Activated naive CD4-positive, alpha-beta T cell treated with anti-CD3 and anti-CD28 coated beads, Interleukin-2, amount 50 U/mL, for 24 hours (primary cell): ENCODE measurements around the gene AKR1E2.

Experiments used
- H3K27ac Mint-ChIP-seq: one replicate; pipeline ENCODE4 v1.8.0; 2021; ENCODE audit warnings: mild to moderate bottlenecking, mixed read lengths
- H3K27me3 Mint-ChIP-seq: one replicate; pipeline ENCODE4 v1.8.0; 2021; ENCODE audit warnings: mixed read lengths
- H3K36me3 Mint-ChIP-seq: one replicate; pipeline ENCODE4 v1.8.0; 2021; ENCODE audit warnings: mixed read lengths
- H3K4me1 Mint-ChIP-seq: one replicate; pipeline ENCODE4 v1.8.0; 2021; ENCODE audit warnings: mixed read lengths
- H3K4me3 Mint-ChIP-seq: one replicate; pipeline ENCODE4 v1.8.0; 2021; ENCODE audit warnings: mild to moderate bottlenecking, mixed read lengths
- H3K9me3 Mint-ChIP-seq: one replicate; pipeline ENCODE4 v1.8.0; 2021; ENCODE audit warnings: mixed read lengths

Gene AKR1E2

GRCh38 chr10:4848356-4849041 is 22.5 kb downstream of the AKR1E2 start:
- Mint-ChIP-seq H3K27me3 (no peaks in the 10 kb centered on the region), H3K4me3 (no peak overlapping the region), H3K27ac (no peak overlapping the region), H3K9me3 (no peaks in the 10 kb centered on the region), H3K36me3 (no peaks in the 10 kb centered on the region), H3K4me1 (peaks cover 8% of the 10 kb centered on the region)

- Mint-ChIP-seq H3K36me3 (no peaks in the 10 kb centered on the region), H3K4me1 (peaks cover 8% of the 10 kb centered on the region), H3K27ac (no peak overlapping the region), H3K27me3 (no peaks in the 10 kb centered on the region), H3K4me3 (no peak overlapping the region), H3K9me3 (no peaks in the 10 kb centered on the region)
Observed at GRCh38 chr10:4849042-4849402, 23.0 kb downstream of the AKR1E2 start.

GRCh38 chr10:4849555-4850242 is 23.7 kb downstream of the AKR1E2 start:
- H3K27ac Mint-ChIP-seq, result no peak overlapping the region
- H3K4me3 Mint-ChIP-seq, result no peak overlapping the region
- H3K4me1 Mint-ChIP-seq, result peaks cover 8% of the 10 kb centered on the region
- H3K27me3 Mint-ChIP-seq, result no peaks in the 10 kb centered on the region
- H3K9me3 Mint-ChIP-seq, result no peaks in the 10 kb centered on the region
- H3K36me3 Mint-ChIP-seq, result no peaks in the 10 kb centered on the region

GRCh38 chr10:4850397-4850796 is 24.4 kb downstream of the AKR1E2 start:
- Mint-ChIP-seq H3K27me3 (no peaks in the 10 kb centered on the region), H3K9me3 (no peaks in the 10 kb centered on the region), H3K4me1 (peaks cover 8% of the 10 kb centered on the region), H3K4me3 (no peak overlapping the region), H3K27ac (no peak overlapping the region), H3K36me3 (no peaks in the 10 kb centered on the region)

- H3K4me3 Mint-ChIP-seq, result no peak overlapping the region
- no peak overlapping the region for H3K27ac Mint-ChIP-seq
- peaks cover 8% of the 10 kb centered on the region for H3K4me1 Mint-ChIP-seq
- H3K36me3 Mint-ChIP-seq, result no peaks in the 10 kb centered on the region
- H3K9me3 Mint-ChIP-seq, result no peaks in the 10 kb centered on the region
- no peaks in the 10 kb centered on the region for H3K27me3 Mint-ChIP-seq
Observed at GRCh38 chr10:4851176-4851575, 25.2 kb downstream of the AKR1E2 start.

GRCh38 chr10:4851846-4852245 is 25.8 kb downstream of the AKR1E2 start:
- H3K9me3 Mint-ChIP-seq, result no peaks in the 10 kb centered on the region
- no peaks in the 10 kb centered on the region for H3K36me3 Mint-ChIP-seq
- no peaks in the 10 kb centered on the region for H3K27me3 Mint-ChIP-seq
- H3K4me3 Mint-ChIP-seq, result no peak overlapping the region
- H3K4me1 Mint-ChIP-seq, result peaks cover 8% of the 10 kb centered on the region
- no peak overlapping the region for H3K27ac Mint-ChIP-seq

- H3K27ac Mint-ChIP-seq, result no peak overlapping the region
- H3K4me3 Mint-ChIP-seq, result no peak overlapping the region
- peaks cover 5% of the 10 kb centered on the region for H3K27me3 Mint-ChIP-seq
- no peaks in the 10 kb centered on the region for H3K4me1 Mint-ChIP-seq
- H3K9me3 Mint-ChIP-seq, result no peaks in the 10 kb centered on the region
- H3K36me3 Mint-ChIP-seq, result no peaks in the 10 kb centered on the region
Observed at GRCh38 chr10:4865945-4866661, 40.1 kb downstream of the AKR1E2 start.

- H3K9me3 Mint-ChIP-seq, result no peaks in the 10 kb centered on the region
- no peaks in the 10 kb centered on the region for H3K4me1 Mint-ChIP-seq
- H3K36me3 Mint-ChIP-seq, result no peaks in the 10 kb centered on the region
- H3K4me3 Mint-ChIP-seq, result no peak overlapping the region
- H3K27ac Mint-ChIP-seq, result no peak overlapping the region
- H3K27me3 Mint-ChIP-seq, result peaks cover 5% of the 10 kb centered on the region
Observed at GRCh38 chr10:4867109-4867519, 41.1 kb downstream of the AKR1E2 start.

GRCh38 chr10:4867520-4868356 is 41.7 kb downstream of the AKR1E2 start:
- no peaks in the 10 kb centered on the region for H3K4me1 Mint-ChIP-seq
- peaks cover 7% of the 10 kb centered on the region for H3K27me3 Mint-ChIP-seq
- no peaks in the 10 kb centered on the region for H3K36me3 Mint-ChIP-seq
- no peak overlapping the region for H3K4me3 Mint-ChIP-seq
- no peaks in the 10 kb centered on the region for H3K9me3 Mint-ChIP-seq
- no peak overlapping the region for H3K27ac Mint-ChIP-seq

- Mint-ChIP-seq H3K36me3 (no peaks in the 10 kb centered on the region), H3K27me3 (peaks cover 8% of the 10 kb centered on the region), H3K27ac (no peak overlapping the region), H3K9me3 (no peaks in the 10 kb centered on the region), H3K4me1 (no peaks in the 10 kb centered on the region), H3K4me3 (no peak overlapping the region)
Observed at GRCh38 chr10:4868357-4868657, 42.3 kb downstream of the AKR1E2 start.

- Mint-ChIP-seq H3K4me3 (no peak overlapping the region), H3K4me1 (no peaks in the 10 kb centered on the region), H3K9me3 (no peaks in the 10 kb centered on the region), H3K27me3 (peaks cover 2% of the 10 kb centered on the region), H3K27ac (no peak overlapping the region), H3K36me3 (no peaks in the 10 kb centered on the region)
Observed at GRCh38 chr10:4882704-4883078, 56.7 kb downstream of the AKR1E2 start.

GRCh38 chr10:4883079-4883739 is 57.2 kb downstream of the AKR1E2 start:
- Mint-ChIP-seq H3K27ac (no peak overlapping the region), H3K4me3 (no peak overlapping the region), H3K36me3 (no peaks in the 10 kb centered on the region), H3K9me3 (no peaks in the 10 kb centered on the region), H3K4me1 (no peaks in the 10 kb centered on the region), H3K27me3 (peaks cover 2% of the 10 kb centered on the region)

- peaks cover 2% of the 10 kb centered on the region for H3K27me3 Mint-ChIP-seq
- H3K4me3 Mint-ChIP-seq, result no peak overlapping the region
- H3K27ac Mint-ChIP-seq, result no peak overlapping the region
- no peaks in the 10 kb centered on the region for H3K9me3 Mint-ChIP-seq
- H3K36me3 Mint-ChIP-seq, result no peaks in the 10 kb centered on the region
- H3K4me1 Mint-ChIP-seq, result no peaks in the 10 kb centered on the region
Observed at GRCh38 chr10:4885162-4885561, 59.2 kb downstream of the AKR1E2 start.

- Mint-ChIP-seq H3K9me3 (no peaks in the 10 kb centered on the region), H3K4me1 (no peaks in the 10 kb centered on the region), H3K36me3 (no peaks in the 10 kb centered on the region), H3K27me3 (no peaks in the 10 kb centered on the region), H3K27ac (no peak overlapping the region), H3K4me3 (no peak overlapping the region)
Observed at GRCh38 chr10:4887501-4887900, 61.5 kb downstream of the AKR1E2 start.

- Mint-ChIP-seq H3K9me3 (no peaks in the 10 kb centered on the region), H3K4me3 (no peak overlapping the region), H3K27ac (no peak overlapping the region), H3K27me3 (no peaks in the 10 kb centered on the region), H3K36me3 (no peaks in the 10 kb centered on the region), H3K4me1 (no peaks in the 10 kb centered on the region)
Observed at GRCh38 chr10:4888236-4888635, 62.2 kb downstream of the AKR1E2 start.
